GM12872 (cell line): ENCODE results near the gene PLAAT2.

Source experiments
- TF ChIP-seq, protein P1 (sequence below): IDR thresholded peaks from 3 replicates; pipeline ENCODE4 v1.5.1; 2011; ENCODE audit warnings: low read depth, mild to moderate bottlenecking, low read length, moderate library complexity; ENCODE audit not compliant: insufficient read depth

The PLAAT2 gene

GRCh38 chr11:63508745-63509144, 54.4 kb downstream of the PLAAT2 start:
- TF ChIP-seq, protein P1, sequence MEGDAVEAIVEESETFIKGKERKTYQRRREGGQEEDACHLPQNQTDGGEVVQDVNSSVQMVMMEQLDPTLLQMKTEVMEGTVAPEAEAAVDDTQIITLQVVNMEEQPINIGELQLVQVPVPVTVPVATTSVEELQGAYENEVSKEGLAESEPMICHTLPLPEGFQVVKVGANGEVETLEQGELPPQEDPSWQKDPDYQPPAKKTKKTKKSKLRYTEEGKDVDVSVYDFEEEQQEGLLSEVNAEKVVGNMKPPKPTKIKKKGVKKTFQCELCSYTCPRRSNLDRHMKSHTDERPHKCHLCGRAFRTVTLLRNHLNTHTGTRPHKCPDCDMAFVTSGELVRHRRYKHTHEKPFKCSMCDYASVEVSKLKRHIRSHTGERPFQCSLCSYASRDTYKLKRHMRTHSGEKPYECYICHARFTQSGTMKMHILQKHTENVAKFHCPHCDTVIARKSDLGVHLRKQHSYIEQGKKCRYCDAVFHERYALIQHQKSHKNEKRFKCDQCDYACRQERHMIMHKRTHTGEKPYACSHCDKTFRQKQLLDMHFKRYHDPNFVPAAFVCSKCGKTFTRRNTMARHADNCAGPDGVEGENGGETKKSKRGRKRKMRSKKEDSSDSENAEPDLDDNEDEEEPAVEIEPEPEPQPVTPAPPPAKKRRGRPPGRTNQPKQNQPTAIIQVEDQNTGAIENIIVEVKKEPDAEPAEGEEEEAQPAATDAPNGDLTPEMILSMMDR: no peak

- TF ChIP-seq, protein P1: peak; percentile 55
These were observed 55.2 kb downstream of the PLAAT2 start for GRCh38 chr11:63508009-63508408.

DNA sequence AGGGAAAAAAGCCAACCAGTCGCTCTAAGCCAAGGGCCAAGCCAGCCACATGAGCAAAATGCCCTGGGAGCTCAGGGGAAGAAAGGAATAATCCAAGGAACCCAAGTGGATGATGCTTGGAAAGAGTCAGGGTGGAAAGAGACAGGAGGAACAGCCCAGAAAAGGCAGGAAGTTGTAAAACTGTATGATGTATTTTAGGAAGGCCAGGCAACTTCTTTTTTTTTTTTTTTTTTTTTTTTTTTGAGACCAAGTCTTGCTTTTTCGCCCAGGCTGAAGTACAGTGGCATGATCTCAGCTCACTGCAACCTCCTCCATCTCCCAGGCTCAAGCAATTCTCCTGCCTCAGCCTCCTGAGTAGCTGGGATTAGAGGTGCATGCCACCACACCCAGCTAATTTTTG, 55.7 kb downstream of the PLAAT2 start:
- TF ChIP-seq, protein P1: no peak

- TF ChIP-seq, protein P1: no peak
These were observed 56.3 kb downstream of the PLAAT2 start for GRCh38 chr11:63506876-63507275.

- TF ChIP-seq, protein P1: no peak
These were observed 57.2 kb downstream of the PLAAT2 start, which contains the start of gene LGALS12 for GRCh38 chr11:63505857-63506528. Gene LGALS12, plus strand, starts transcription at chr11:63506084. Its CDS starts 375 bp downstream, at chr11:63506459.

- TF ChIP-seq, protein P1: no peak
These were observed 58.1 kb downstream of the PLAAT2 start for GRCh38 chr11:63504933-63505586.

- TF ChIP-seq, protein P1: no peak
These were observed 59.1 kb downstream of the PLAAT2 start for GRCh38 chr11:63504054-63504453.
